NB4 (cell line): Measurements from ENCODE around the gene CSTF1.

Experiments
- DNase-seq: peaks from one replicate; pipeline ENCODE4 v3.0.0; 2010; ENCODE audit warnings: low read depth
- H3K4me3 ChIP-seq: one replicate; pipeline ENCODE4 v1.5.1; 2011; ENCODE audit warnings: mild to moderate bottlenecking, low read depth, low read length, moderate library complexity
- CTCF ChIP-seq: IDR thresholded peaks from one replicate; pipeline ENCODE4 v1.5.1; 2012; ENCODE audit warnings: low read depth, low read length
- MAX ChIP-seq: IDR thresholded peaks from 2 replicates; pipeline ENCODE4 v1.6.1; 2011; ENCODE audit warnings: low read depth, low read length
- MYC ChIP-seq: IDR thresholded peaks from 2 replicates; pipeline ENCODE4 v1.6.1; 2011; ENCODE audit warnings: low read depth, low read length
- POLR2A ChIP-seq: IDR thresholded peaks from 2 replicates; pipeline ENCODE4 v1.6.1; 2011; ENCODE audit warnings: mild to moderate bottlenecking; ENCODE audit not compliant: insufficient read length; ENCODE audit errors: extremely low read depth

CSTF1 gene

GRCh38 chr20:56442389-56443365, 50.2 kb downstream of the CSTF1 start:
- TF ChIP-seq POLR2A (no peak), MAX (no peak), MYC (no peak), CTCF (no peak)
- H3K4me3 ChIP-seq, result no peak overlapping the region
- peak; percentile 43 for DNase-seq

- TF ChIP-seq MAX (no peak), CTCF (no peak), POLR2A (no peak), MYC (no peak)
- H3K4me3 ChIP-seq, result no peak overlapping the region
- no peak for DNase-seq
Observed at GRCh38 chr20:56443654-56444540, 51.5 kb downstream of the CSTF1 start.

GRCh38 chr20:56445130-56445529, 52.7 kb downstream of the CSTF1 start:
- no peak overlapping the region for H3K4me3 ChIP-seq
- no peak for DNase-seq
- TF ChIP-seq POLR2A (no peak), MYC (no peak), CTCF (no peak)

GRCh38 chr20:56445540-56445939, 53.1 kb downstream of the CSTF1 start:
- no peak for DNase-seq
- no peak overlapping the region for H3K4me3 ChIP-seq
- TF ChIP-seq MYC (no peak), POLR2A (no peak), MAX (no peak), CTCF (no peak)

- no peak for TF ChIP-seq POLR2A
- no peak for TF ChIP-seq CTCF
- no peak for TF ChIP-seq MAX
- no peak for TF ChIP-seq MYC
- DNase-seq, result no peak
- no peak overlapping the region for H3K4me3 ChIP-seq
Observed at GRCh38 chr20:56447227-56447626, 54.8 kb downstream of the CSTF1 start.
